Testis (tissue), 2 donors: ENCODE data around the gene ANKRD40CL.

Experiments used
- CTCF ChIP-seq, 3 experiments: fragments of 450-650 bp in 2 of 3; fragments of 200-600 bp in 1 of 3; sonication (generic) in 1 of 3; IDR thresholded peaks; one replicate each; pipeline ENCODE4 v1.5.1; 2016 to 2019; ENCODE audit warnings: antibody characterized with exemption in 3 of 3, mild to moderate bottlenecking in 2 of 3, moderate library complexity in 1 of 3
- POLR2A ChIP-seq: fragments of 450-650 bp; IDR thresholded peaks from one replicate; pipeline ENCODE4 v1.6.1; 2017; ENCODE audit warnings: antibody characterized with exemption, mild to moderate bottlenecking, moderate library complexity

- TF ChIP-seq POLR2A (no peak), CTCF (IDR thresholded peaks at IDR 0.05) (no peak)
Observed at GRCh38 chr17:50808413-50808812, 41.1 kb upstream of the ANKRD40CL start.
